ENCODE data around the gene ZNG1F.
"Not testable (repeated sequence)": the region's sequence is repeated elsewhere in the genome, so short reads cannot be mapped to it uniquely, and the experiment has no call there.

The ZNG1F gene

DNA sequence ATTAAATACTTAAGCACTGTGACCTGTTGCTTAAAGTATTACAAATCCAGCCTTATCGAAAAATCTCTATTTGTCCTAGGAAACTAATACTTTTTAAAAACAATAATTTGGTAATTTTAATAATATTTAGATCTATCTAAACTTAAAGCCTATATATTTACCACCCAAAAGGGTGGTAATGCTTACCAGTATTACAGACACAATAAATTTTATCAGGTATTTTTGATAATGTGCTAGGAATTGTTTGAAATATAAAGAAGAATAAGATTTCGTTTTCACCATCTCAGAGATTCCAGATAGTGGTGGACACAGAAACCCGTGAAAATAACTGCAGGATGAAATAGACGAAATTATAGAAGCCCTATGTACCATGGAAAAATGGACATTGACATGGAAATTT lies 68.4 kb downstream of the ZNG1F start:
- DNase-seq: not testable (repeated sequence)

- not testable (repeated sequence) for DNase-seq
Measured at GRCh38 chr9:41119719-41120118, 69.4 kb downstream of the ZNG1F start.

- not testable (repeated sequence) for DNase-seq
Measured at GRCh38 chr9:41119311-41119710, 69.8 kb downstream of the ZNG1F start.

GRCh38 chr9:41113348-41113747 lies 75.8 kb downstream of the ZNG1F start:
- DNase-seq: not testable (repeated sequence)

- DNase-seq: not testable (repeated sequence)
Measured at GRCh38 chr9:41111414-41111813, 77.7 kb downstream of the ZNG1F start.

DNA sequence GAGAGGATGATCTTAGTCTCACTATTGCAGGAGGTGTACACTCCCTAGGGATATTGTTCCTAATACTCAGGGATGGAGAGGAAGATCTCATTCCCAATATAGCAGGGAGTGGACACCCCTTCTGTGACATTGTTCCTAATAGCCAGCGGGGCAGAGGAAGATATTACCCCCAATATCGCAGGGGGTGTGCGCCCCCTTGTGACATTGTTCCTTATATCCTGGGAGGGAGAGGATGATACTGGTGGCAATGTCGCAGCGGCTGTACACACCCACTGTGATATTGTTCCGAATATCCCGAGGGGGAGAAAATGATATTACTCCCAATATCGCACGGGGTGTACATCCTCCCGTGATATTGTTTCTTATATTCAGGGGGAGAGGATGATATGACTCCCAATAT lies 78.2 kb downstream of the ZNG1F start:
- DNase-seq: not testable (repeated sequence)

DNA sequence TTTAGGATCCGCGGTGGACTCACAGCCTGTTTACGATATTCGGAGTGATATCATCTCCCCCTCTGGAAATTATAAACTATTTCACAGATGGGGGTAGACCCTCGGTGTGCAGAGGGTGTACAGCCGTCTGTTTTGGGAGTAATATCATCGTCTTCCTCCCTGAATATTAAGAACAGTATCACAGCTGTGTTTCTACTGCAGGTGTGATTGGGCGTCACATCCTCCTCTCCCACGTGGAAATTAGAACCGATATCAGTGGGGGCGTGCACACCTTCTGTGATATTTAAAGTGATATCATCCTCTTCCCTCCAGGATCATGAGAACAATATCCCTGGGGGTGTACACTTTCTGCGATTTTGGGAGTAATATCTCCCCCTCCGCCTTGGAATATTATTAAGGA lies 79.9 kb downstream of the ZNG1F start:
- not testable (repeated sequence) for DNase-seq

GRCh38 chr9:41108816-41109215 lies 80.3 kb downstream of the ZNG1F start:
- DNase-seq: not testable (repeated sequence)

DNA sequence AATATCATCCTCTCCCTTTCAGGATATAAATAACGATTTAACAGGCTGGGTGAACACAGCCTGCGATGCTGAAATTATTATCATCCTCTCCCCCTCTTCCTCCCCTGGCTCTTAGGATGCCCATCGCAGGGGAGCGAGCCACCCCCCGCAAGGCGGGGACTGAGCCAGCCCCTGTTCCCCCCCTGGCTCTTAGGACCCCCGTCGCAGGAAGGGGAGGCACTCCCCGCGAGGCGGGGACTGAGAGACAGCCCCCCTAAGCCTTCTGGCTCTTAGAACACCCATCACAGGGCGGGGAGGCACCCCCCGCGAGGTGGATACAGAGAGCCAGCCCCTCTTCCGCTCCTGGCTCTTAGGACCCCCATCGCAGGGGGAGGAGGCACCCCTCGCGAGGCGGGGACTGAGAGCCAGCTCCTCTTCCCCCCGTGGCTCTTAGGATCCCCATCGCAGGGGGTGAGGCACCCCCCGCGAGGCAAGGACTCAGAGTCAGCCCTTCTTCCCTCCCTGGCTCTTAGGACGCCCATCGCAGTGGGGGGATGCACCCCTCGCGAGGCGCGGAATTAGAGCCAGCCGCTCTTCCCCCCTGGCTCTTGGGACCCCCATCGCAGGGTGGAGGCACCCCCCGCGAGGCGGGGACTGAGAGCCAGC lies 82.5 kb downstream of the ZNG1F start:
- DNase-seq: not testable (repeated sequence)

- DNase-seq: not testable (repeated sequence)
Measured at GRCh38 chr9:41105557-41106253, 83.4 kb downstream of the ZNG1F start.

DNA sequence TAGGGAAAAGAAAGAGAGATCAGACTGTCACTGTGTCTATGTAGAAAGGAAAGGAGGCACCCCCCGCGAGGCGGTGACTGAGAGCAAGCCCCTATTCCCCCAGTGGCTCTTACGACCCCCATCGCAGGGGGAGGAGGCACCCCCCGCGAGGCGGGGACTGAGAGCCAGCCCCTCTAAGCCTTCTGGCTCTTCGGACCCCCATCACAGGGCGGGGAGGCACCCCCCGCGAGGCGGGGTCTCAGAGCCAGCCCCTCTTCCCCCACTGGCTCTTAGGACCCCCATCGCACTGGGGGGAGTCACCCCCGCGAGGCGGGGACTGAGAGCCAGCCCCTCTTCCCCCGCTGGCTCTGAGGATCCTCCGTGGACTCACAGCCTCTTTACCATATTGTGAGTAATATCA lies 84.6 kb downstream of the ZNG1F start:
- DNase-seq: not testable (repeated sequence)

GRCh38 chr9:41100508-41100907 lies 88.6 kb downstream of the ZNG1F start:
- DNase-seq: not testable (repeated sequence)

- DNase-seq: not testable (repeated sequence)
Measured at GRCh38 chr9:41098759-41099158, 90.4 kb downstream of the ZNG1F start.

DNA sequence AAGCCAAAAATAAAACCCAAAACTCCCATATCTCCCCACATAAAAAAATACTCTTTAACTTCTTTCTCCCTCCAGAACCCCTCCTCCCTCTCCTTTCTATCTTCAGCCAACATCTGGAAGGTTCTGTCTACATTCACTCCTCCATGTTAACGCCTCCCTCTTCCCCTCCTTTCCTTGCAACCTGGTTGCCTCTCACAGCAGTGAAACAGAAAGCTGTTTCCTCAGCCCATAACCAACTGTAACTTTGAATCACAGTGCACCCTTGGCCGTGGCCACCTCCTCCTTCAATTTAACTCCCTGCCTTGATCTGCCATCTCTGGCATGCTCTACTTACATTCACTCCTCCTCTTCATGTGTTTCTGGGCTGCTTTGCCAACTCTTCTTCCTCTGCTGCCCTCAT lies 94.1 kb downstream of the ZNG1F start:
- not testable (repeated sequence) for DNase-seq

GRCh38 chr9:41094010-41094773 lies 94.9 kb downstream of the ZNG1F start:
- DNase-seq: not testable (repeated sequence)

- not testable (repeated sequence) for DNase-seq
Measured at GRCh38 chr9:41090922-41091321, 98.2 kb downstream of the ZNG1F start.

- DNase-seq: not testable (repeated sequence)
Measured at GRCh38 chr9:41090386-41090785, 98.7 kb downstream of the ZNG1F start.

DNA sequence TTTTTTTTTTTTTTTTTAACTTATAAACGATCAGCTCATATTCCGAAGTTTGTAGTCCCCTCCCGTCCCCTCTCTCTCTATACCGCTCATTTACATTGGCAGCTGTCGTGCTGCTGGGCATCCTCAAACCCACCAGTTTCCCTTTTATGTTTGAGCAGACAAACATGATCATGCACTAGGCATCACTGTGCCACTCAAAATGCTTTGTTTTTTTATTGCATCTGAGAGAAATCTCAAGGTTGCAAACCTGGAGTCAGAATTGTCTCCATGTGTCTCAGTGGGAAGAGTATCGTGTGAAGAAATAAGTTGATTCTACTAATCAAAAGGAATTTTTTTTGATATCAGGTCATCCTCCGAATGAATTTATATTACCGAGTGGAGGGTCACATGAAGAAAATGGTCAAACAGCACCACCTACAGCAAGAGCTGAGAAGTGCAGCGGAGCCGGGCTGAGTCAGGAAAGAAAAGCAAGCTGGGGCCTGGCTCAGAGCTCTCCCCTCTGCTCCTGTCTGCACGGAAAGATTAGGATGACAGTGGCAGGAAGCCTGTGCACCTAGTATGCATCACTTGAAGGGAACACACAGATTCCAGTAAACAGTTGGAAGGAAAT lies 100.6 kb downstream of the ZNG1F start:
- DNase-seq: not testable (repeated sequence)

DNA sequence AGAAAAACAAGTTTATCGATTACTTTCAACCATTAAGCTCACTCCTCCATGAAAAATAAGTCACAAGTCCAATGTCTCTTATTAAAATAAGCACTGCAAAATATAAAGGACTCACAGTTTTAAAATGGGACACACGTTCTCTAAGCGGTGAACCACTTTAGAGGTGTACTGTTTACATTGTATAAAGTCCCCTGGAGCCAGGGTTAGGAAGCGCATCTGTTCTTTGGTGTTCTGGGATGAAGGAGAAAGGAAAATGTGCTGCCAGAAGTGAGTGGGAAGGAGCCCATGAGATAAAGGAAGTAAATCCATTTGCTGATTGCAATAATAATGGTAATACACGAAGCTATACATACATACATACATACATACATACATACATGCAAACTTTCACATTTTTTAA lies 101.2 kb downstream of the ZNG1F start:
- DNase-seq: not testable (repeated sequence)

DNA sequence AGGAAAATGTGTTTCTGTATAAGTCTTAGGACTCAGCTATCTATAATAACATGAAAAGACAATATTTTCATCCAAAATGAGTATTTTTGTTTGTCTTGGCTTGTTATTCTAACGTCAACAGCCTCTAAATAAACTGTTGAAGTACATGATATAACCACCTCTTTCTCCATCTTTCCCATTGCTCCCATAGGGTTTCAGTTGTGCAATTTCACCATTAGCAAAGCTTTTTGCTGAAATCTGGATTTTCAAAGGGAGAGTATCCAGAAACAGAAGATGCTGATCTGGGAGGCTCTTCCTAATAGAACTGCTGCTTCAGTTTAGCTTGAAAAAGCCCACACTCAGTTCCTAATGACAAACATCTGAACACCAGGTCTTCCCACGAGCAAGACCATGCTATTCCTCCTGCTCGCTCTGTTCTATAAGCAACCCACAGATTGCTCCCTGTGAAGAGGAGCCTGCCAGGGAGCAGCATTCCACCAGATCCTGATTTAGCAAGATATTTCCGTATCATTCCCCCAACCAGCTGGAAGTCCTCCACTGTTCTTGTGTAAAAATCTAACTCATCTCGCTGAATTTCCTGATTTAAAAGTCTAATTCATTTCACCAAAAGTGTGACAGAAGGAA lies 101.8 kb downstream of the ZNG1F start:
- DNase-seq: not testable (repeated sequence)

GRCh38 chr9:41086685-41087084 lies 102.4 kb downstream of the ZNG1F start:
- not testable (repeated sequence) for DNase-seq

GRCh38 chr9:41086215-41086614 lies 102.9 kb downstream of the ZNG1F start:
- DNase-seq: not testable (repeated sequence)

DNA sequence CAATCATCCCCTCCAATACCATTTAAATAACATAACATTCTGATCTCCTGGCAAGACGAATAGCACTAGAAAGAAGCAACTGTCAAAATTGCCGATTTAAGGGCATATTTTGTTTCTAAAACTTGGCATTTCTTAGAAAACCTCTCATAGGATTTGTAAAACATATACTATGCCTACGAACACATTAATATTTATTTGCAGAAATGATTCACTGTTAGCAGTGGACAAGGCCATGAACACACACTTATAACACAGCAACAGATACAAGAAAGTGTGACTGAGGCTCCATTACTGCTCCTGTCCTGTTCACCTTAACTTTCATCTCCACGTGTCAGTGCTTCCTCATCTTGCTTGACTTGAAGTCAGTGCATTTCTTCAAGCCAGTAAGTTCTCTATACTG lies 106.8 kb downstream of the ZNG1F start:
- DNase-seq: not testable (repeated sequence)

All from NCI-H187 (cell line).